ENCODE measurements around the gene PSMB7. TPM values are rescaled to one million over a fixed set of nuclear protein-coding genes. Genes with fewer than 3 reads are reported as not detected.
A peak's percentile ranks its signal among the peaks of the same experiment; 100 is the strongest.

PSMB7 gene
- total and polyA plus RNA-seq, 2 of the 13 experiments (the other 11 are each of a cell fraction or from before 2014, with no cell fraction given) = 259 to 291 TPM

DNA sequence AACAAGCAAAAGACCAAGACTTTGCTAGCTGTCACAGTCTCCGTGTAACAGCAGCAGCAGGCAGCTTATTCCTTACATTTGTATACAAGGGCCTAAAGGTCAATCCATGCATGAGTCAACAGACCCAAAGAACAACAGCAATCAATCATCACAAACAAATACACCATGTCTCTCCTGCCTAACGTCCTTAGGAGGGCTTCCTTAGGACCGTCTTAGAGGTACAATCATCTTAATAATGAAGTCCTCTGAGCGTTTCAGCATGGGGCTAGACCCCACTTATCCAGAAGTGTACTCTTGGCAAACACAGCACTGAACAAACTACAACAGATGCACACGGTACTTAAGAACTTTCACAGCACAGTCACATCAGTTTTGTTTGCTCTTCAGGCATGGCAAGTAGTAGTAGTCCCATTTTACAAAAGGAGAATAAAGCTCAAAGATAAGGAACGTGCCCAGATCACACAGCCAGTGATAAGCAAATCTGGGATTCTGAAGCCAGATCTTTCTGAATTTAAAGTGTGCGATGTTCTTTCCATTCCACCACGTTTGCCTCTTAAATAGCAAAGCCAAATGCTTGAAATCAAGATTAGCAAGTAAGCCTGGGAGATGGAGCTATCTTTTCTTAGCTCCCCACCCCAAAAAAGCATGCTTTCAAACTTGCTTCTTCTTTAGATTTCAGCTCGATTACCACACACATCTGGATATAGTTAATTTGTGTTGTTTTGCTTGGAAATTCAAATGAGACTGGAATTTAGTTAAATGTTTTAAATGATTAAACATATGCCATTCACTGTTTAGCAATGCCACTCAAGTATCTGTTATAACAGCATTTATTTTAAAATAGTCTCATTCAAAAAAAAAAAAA, 24.2 kb downstream of the PSMB7 start (continued):
- TF ChIP-seq, protein P1, sequence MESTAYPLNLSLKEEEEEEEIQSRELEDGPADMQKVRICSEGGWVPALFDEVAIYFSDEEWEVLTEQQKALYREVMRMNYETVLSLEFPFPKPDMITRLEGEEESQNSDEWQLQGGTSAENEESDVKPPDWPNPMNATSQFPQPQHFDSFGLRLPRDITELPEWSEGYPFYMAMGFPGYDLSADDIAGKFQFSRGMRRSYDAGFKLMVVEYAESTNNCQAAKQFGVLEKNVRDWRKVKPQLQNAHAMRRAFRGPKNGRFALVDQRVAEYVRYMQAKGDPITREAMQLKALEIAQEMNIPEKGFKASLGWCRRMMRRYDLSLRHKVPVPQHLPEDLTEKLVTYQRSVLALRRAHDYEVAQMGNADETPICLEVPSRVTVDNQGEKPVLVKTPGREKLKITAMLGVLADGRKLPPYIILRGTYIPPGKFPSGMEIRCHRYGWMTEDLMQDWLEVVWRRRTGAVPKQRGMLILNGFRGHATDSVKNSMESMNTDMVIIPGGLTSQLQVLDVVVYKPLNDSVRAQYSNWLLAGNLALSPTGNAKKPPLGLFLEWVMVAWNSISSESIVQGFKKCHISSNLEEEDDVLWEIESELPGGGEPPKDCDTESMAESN (CRISPR knock-in tag; conservative IDR thresholded peaks at IDR 0.05) = no peak
- peak; percentile 92 for TF ChIP-seq GATAD2A (CRISPR knock-in tag; IDR thresholded peaks at IDR 0.05)
- 0 out of 2 replicates have a peak, but pooled peaks have one; percentile 45 for TF ChIP-seq DPF2 (CRISPR knock-in tag; IDR thresholded peaks at IDR 0.05; ENCODE audit: borderline replicate concordance, low read depth)
- no peak for TF ChIP-seq NFYB (CRISPR knock-in tag; IDR thresholded peaks at IDR 0.05)
- no peak for TF ChIP-seq KMT2A (CRISPR knock-in tag; IDR thresholded peaks at IDR 0.05)
- no peak for TF ChIP-seq NFYC (CRISPR knock-in tag; IDR thresholded peaks at IDR 0.05)
- TF ChIP-seq RXRB (CRISPR knock-in tag; IDR thresholded peaks at IDR 0.05; ENCODE audit: borderline replicate concordance) = peak; percentile 37; the same call in 1 of the 2 replicates
- peak; percentile 90 for TF ChIP-seq FOSL2 (CRISPR knock-in tag; IDR thresholded peaks at IDR 0.05)
- TF ChIP-seq ZFX (CRISPR knock-in tag; IDR thresholded peaks at IDR 0.05; ENCODE audit: low read depth) = no peak
- no peak for TF ChIP-seq ZNF446 (CRISPR knock-in tag; IDR thresholded peaks at IDR 0.05)
- TF ChIP-seq ZNF569 (CRISPR knock-in tag; IDR thresholded peaks at IDR 0.05; ENCODE audit: borderline replicate concordance) = no peak
- TF ChIP-seq PAXIP1 (CRISPR knock-in tag; conservative IDR thresholded peaks at IDR 0.05) = peak; percentile 76
- TF ChIP-seq MXI1 (IDR thresholded peaks at IDR 0.05; ENCODE audit: borderline replicate concordance, low read depth, low read length) = no peak
- 0 out of 2 replicates have a peak, but pooled peaks have one; percentile 16 for TF ChIP-seq BCL6 (CRISPR knock-in tag; IDR thresholded peaks at IDR 0.05)
- peak; percentile 95 for TF ChIP-seq FOXP1 (IDR thresholded peaks at IDR 0.05)
- TF ChIP-seq FOXP1 (CRISPR knock-in tag; IDR thresholded peaks at IDR 0.05) = peak; percentile 98
- 0 out of 2 replicates have a peak, but pooled peaks have one; percentile 39 for TF ChIP-seq ZNF614 (CRISPR knock-in tag; IDR thresholded peaks at IDR 0.05; ENCODE audit: borderline replicate concordance)
- no peak for TF ChIP-seq XBP1 (CRISPR knock-in tag; IDR thresholded peaks at IDR 0.05)
- peak; percentile 78; the same call in 1 of the 2 replicates for TF ChIP-seq ZBTB20 (CRISPR knock-in tag; IDR thresholded peaks at IDR 0.05; ENCODE audit: borderline replicate concordance, low read depth)
- TF ChIP-seq SALL1 (CRISPR knock-in tag; IDR thresholded peaks at IDR 0.05) = peak; percentile 68; the same call in 1 of the 2 replicates
- no peak for TF ChIP-seq GLI4 (CRISPR knock-in tag; IDR thresholded peaks at IDR 0.05; ENCODE audit: borderline replicate concordance)
- no peak for TF ChIP-seq ZSCAN12 (CRISPR knock-in tag; IDR thresholded peaks at IDR 0.05)
- TF ChIP-seq JUND (CRISPR knock-in tag; IDR thresholded peaks at IDR 0.05) = no peak
- TF ChIP-seq BORCS8-MEF2B (CRISPR knock-in tag; IDR thresholded peaks at IDR 0.05) = peak; percentile 56; the same call in 1 of the 2 replicates
- no peak for TF ChIP-seq MBD4 (IDR thresholded peaks at IDR 0.05; ENCODE audit: borderline replicate concordance, low read length)
- no peak for TF ChIP-seq ZFY (CRISPR knock-in tag; IDR thresholded peaks at IDR 0.05)
- no peak for TF ChIP-seq SNAI1 (CRISPR knock-in tag; IDR thresholded peaks at IDR 0.05; ENCODE audit: borderline replicate concordance)
- peak; percentile 59; the same call in 1 of the 2 replicates for TF ChIP-seq BHLHE40 (IDR thresholded peaks at IDR 0.05; ENCODE audit: low read length)
